ENCODE data around the gene MRPL43. TPM values are rescaled to one million over a fixed set of nuclear protein-coding genes. Genes with fewer than 3 reads are reported as not detected.

The MRPL43 gene
- total and polyA plus RNA-seq, 3 experiments from 2014 or later = 62.5 to 129 (median 62.8) TPM

DNA sequence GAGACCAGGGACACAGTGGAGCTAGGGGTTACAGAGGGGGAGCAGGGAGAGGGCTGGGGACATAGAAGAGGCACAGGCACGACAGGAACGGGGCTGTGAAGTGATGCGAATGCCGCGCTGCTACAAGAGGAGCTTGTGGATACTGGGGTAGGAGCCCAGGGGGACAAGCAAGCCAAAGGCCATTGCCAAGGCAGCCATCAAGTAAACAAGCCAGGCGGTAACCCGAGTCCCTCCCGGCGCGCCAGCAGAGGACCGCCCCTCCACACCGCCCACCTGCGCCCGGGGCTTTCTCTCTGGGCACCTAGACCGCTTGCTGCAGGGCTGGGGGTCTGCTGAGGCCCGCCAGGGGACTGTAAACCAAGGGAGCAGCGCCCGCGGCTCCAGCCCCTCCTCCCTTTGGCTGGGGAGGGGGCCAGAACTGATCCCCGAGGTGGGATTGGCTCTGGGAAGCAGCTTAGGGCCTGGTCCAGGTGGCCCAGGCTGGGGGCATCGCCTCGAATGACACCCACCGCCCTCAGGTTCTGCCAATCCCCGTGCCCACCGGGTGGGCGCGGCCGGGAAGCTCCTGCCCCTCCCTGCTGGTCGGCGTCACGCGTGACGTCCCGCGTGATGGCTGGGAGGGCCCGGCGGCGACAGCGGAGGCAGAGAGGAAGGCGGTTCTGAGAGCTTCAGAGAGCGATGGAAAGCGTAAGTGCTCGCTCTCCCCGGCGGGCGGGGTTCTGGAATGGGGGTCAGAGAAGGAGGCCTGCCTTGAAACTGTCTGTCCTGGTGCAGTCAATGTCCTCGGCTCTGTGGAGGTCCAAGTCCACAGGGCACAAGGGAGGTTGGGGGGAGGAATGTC lies 44.7 kb upstream of the MRPL43 start:
- CTCF ChIA-PET = interaction anchor here (0.8 to 6.4 kb wide), 12 partner anchors 10 to 64 kb away, joined by 3 to 54 read pairs (median 5); partner anchors contain the start of gene KAZALD1
- Mint-ChIP-seq H3K9me3 (no peaks in the 10 kb centered on the region), H3K27me3 (peaks cover 3 to 4% of the 10 kb centered on the region in 2 donors), H3K4me1 (peaks cover 18 to 25% (median 22%) of the 10 kb centered on the region in 3 donors), H3K36me3 (peaks cover 0 to 42% (median 5%) of the 10 kb centered on the region in 3 donors), H3K4me3 (peak overlapping the region; percentile 92 to 98 (median 93)), H3K27ac (peak overlapping the region; percentile 94 to 100 (median 98))
- POLR2A ChIA-PET = interaction anchor here (0.6 to 1.9 kb wide), 5 partner anchors 9 to 34 kb away, joined by 3 to 5 read pairs (median 3); no protein-coding TSS in a partner anchor
- peaks cover 5% of the 10 kb centered on the region for H3K36me3 ChIP-seq (ENCODE audit: insufficient read depth, low read length)
- H3K27ac ChIP-seq (ENCODE audit: low read depth, low read length) = peak overlapping the region; percentile 94
- H3K27me3 ChIP-seq (ENCODE audit: insufficient read depth, low read length, poor library complexity, severe bottlenecking) = no peaks in the 10 kb centered on the region
- no peaks in the 10 kb centered on the region for H3K9me3 ChIP-seq (ENCODE audit: low read length)
- DNase-seq = peak; percentile 77 to 89 (median 79)
- peaks cover 15% of the 10 kb centered on the region for H3K4me1 ChIP-seq (ENCODE audit: insufficient read depth, low read length)
- H3K4me3 ChIP-seq (ENCODE audit: low read length) = peak overlapping the region; percentile 85

DNA sequence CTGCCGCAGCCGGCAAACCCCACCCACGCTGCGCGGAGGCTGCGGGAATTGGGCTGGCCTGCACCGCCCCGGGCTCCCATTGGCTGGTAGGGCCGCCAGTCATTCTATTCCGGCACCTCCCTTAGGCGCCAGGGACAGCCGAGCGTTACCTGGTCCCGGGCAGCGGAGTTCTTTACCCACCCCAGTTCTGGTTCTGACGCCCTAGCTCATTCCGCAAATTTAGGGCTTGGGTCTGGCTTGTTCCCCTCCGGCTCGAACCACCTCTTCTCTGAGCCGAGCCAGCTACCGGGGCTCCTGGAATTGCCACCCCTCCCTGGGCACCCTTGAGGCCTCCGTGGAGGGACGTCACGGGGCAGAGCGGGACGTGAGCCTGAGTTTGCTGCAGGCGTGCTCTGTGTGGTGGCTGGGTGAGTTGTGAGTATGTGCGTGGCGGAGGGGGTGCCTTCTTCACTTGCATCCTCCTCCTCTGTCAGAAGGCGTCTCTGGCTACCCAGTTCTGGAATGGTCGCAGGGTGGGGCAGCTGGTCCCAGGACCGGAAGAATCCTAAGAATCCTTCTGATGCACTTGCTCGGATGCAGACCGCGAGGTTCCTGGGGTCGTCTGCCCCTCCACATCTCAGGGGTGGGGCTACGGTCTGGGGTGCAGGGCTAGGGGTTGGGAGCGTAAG lies 44.0 kb upstream of the MRPL43 start, which contains the start of the genes PDZD7 and SFXN3:
TSS of gene PDZD7 (minus strand) at position 2 of the 668 bp plus-strand sequence. CDS start 910 bp downstream, outside the sequence.
TSS of gene SFXN3 (plus strand) at position 107 of the 668 bp plus-strand sequence. CDS start 3,461 bp downstream, outside the sequence.
- H3K27ac ChIP-seq (ENCODE audit: low read depth, low read length) = peak within 1 kb of the TSS; percentile 94
- peaks cover 18 to 25% (median 22%) of the 10 kb centered on the region in 3 donors for H3K4me1 Mint-ChIP-seq
- CTCF ChIA-PET = interaction anchor here (0.8 to 6.4 kb wide), 15 partner anchors 10 to 63 kb away, joined by 3 to 54 read pairs (median 4); partner anchors contain the start of gene KAZALD1

DNA sequence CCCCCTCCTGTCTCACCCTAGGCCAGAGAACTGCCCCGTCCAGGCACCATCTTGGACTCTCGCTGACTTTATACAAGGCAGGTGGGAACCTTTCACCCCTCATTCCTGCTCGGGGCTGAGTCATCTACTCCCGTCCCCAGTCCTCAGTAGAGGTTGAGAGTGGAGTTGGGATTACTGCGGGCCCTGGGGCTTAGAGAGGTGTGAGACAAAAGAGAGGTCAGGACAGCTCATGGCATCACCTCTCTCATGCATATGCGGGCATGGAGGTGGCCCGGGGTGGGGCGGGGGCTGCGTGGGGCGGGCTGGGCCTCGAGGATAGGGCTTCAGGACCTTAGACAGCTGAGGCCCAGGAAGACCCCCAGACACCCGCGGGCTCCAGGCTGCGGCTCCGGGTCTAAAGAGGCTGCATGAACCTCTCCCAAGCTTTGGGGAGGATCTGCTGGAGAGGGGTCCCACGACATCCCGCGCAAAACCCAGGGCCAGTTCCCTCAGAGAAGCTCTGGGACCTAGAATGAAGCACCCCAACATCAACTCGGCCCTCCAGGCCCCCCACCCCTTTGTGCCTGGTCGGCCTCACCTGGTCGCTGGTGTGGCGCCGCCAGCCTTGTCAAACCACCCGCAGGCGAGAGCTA lies 43.3 kb upstream of the MRPL43 start:
- Mint-ChIP-seq H3K9me3 (no peaks in the 10 kb centered on the region), H3K4me3 (peak overlapping the region; percentile 92 to 98 (median 93)), H3K27me3 (peaks cover 3 to 5% of the 10 kb centered on the region in 2 donors), H3K27ac (peak overlapping the region; percentile 94 to 100 (median 98)), H3K4me1 (peaks cover 18 to 25% (median 22%) of the 10 kb centered on the region in 3 donors), H3K36me3 (peaks cover 0 to 28% (median 0%) of the 10 kb centered on the region in 3 donors)
- POLR2A ChIA-PET = interaction anchor here (0.5 to 1.9 kb wide), 8 partner anchors 11 to 1605 kb away, joined by 3 to 9 read pairs (median 3); no protein-coding TSS in a partner anchor
- Histone ChIP-seq H3K27me3 (ENCODE audit: insufficient read depth, low read length, poor library complexity, severe bottlenecking) (no peaks in the 10 kb centered on the region), H3K9me3 (ENCODE audit: low read length) (no peaks in the 10 kb centered on the region), H3K4me3 (ENCODE audit: low read length) (peak overlapping the region; percentile 85), H3K4me1 (ENCODE audit: insufficient read depth, low read length) (peaks cover 15% of the 10 kb centered on the region), H3K27ac (ENCODE audit: low read depth, low read length) (peak overlapping the region; percentile 94), H3K36me3 (ENCODE audit: insufficient read depth, low read length) (no peaks in the 10 kb centered on the region)
- no peak for DNase-seq
- CTCF ChIA-PET = interaction anchor here (1.0 to 6.4 kb wide), 15 partner anchors 11 to 62 kb away, joined by 3 to 54 read pairs (median 4); partner anchors contain the start of gene KAZALD1

More for the DNA sequence above, 44.0 kb upstream of the MRPL43 start, which contains the start of the genes PDZD7 and SFXN3:
- H3K4me1 ChIP-seq (ENCODE audit: insufficient read depth, low read length) = peaks cover 15% of the 10 kb centered on the region
- POLR2A ChIA-PET = interaction anchor here (0.5 to 1.9 kb wide), 10 partner anchors 10 to 1604 kb away, joined by 3 to 9 read pairs (median 3); no protein-coding TSS in a partner anchor
- H3K27me3 Mint-ChIP-seq = peaks cover 3 to 5% of the 10 kb centered on the region in 2 donors
- H3K36me3 ChIP-seq (ENCODE audit: insufficient read depth, low read length) = no peaks in the 10 kb centered on the region
- H3K27ac Mint-ChIP-seq = peak within 1 kb of the TSS; percentile 94 to 100 (median 98)
- no peaks in the 10 kb centered on the region for H3K9me3 Mint-ChIP-seq
- peak; percentile 94 to 97 (median 95) for DNase-seq
- peak within 1 kb of the TSS; percentile 92 to 98 (median 93) for H3K4me3 Mint-ChIP-seq
- H3K36me3 Mint-ChIP-seq = peaks cover 0 to 35% (median 5%) of the 10 kb centered on the region in 3 donors
- no peaks in the 10 kb centered on the region for H3K27me3 ChIP-seq (ENCODE audit: insufficient read depth, low read length, poor library complexity, severe bottlenecking)
- H3K9me3 ChIP-seq (ENCODE audit: low read length) = no peaks in the 10 kb centered on the region
- H3K4me3 ChIP-seq (ENCODE audit: low read length) = peak within 1 kb of the TSS; percentile 85

DNA sequence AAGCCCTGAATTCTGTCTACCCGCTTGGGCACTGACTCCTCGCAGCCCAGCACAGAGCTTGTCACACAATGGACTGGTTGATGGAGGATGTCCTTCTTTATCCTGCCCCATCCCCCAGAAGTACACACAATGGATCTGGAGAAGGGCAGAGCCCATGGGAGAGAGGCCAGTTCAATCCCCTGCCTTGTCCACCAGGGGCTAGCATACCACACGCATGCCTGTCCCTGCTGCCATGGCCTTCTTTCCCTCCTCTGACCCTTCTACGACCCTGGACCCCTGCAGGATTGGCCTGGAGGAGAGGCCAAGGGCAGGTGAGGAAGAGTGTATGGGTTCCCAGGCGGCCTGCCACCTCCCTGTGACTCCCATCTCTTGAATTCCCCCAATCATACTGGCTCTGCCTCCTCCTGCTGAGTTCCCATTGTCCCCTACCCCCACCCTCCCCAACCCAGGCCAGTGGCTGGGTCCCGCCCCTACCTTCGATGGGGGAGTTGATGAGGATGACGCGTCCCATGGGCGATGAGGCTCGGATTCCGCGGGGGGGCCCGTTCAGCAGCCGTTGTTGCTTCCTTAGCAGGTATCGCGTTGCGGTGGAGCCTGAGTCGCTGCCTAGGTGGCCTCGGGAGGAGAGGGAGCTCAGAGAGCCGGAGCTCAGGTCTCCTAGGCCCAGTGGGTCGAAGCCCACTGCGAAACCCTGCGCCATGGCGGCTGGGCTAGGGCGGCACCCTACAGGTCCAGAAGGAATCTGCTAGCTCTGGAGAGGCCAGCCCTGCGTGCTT lies 42.4 kb upstream of the MRPL43 start:
- H3K4me1 ChIP-seq (ENCODE audit: insufficient read depth, low read length) = peaks cover 15% of the 10 kb centered on the region
- DNase-seq = no peak
- H3K4me3 ChIP-seq (ENCODE audit: low read length) = no peak overlapping the region
- no peaks in the 10 kb centered on the region for H3K27me3 ChIP-seq (ENCODE audit: insufficient read depth, low read length, poor library complexity, severe bottlenecking)
- H3K36me3 ChIP-seq (ENCODE audit: insufficient read depth, low read length) = no peaks in the 10 kb centered on the region
- Mint-ChIP-seq H3K36me3 (peaks cover 0 to 21% (median 0%) of the 10 kb centered on the region in 3 donors), H3K9me3 (no peaks in the 10 kb centered on the region), H3K4me1 (peaks cover 18 to 25% (median 22%) of the 10 kb centered on the region in 3 donors), H3K27ac (no peak overlapping the region), H3K4me3 (peak overlapping the region in 4 of 7 donors; percentile 35 to 52 (median 46)), H3K27me3 (peaks cover 3 to 5% of the 10 kb centered on the region in 2 donors)
- no peak overlapping the region for H3K27ac ChIP-seq (ENCODE audit: low read depth, low read length)
- no peaks in the 10 kb centered on the region for H3K9me3 ChIP-seq (ENCODE audit: low read length)
- ChIA-PET POLR2A (interaction anchor here (1.6 to 1.9 kb wide), 2 partner anchors 11 to 31 kb away, joined by 4 read pairs; no protein-coding TSS in a partner anchor), CTCF (interaction anchor here (0.7 to 6.4 kb wide), 13 partner anchors 11 to 118 kb away, joined by 3 to 54 read pairs (median 5); no protein-coding TSS in a partner anchor)

DNA sequence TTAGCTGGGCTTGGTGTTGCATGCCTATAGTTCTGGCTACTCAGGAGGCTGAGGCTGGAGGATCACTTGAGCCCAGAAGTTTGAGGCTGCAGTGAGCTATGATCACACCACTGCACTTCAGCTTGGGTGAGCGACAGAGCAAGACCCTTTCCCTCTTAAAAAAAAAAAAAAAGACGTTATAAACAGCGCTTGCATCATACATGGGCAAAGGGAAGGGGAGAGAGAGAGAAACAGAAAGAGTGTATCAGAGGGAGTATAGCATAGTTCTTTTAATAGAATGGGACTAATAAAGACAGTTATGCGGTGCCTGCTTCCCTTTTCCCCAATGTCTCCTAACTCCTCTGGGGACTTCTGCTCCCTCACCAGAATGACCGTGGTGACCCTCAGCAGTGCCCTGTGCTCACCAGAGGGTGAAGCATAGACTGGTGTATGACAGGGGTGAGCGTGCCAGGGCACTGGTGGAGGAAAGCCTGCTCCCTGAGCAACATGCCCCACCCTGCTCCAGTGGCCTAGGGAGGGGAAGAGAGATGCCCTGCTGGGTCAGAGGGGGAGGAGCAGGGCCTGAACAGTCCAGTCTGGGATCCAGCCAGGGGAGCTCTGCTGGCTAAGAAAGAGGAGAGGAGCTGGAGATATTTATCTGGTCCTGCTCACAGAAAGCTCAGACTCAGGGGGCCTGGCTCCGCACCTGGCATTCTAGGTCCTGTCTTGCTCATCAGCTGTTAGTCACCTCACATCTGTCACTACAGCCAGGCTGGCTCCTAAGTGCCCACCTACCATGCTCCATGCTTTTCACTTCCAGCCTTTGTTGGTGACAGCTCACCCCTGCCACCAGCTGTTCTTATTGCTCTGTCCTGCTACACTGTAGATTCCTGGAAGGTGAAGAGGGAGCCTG lies 41.4 kb upstream of the MRPL43 start:
- POLR2A ChIA-PET = no interaction called here
- H3K9me3 ChIP-seq (ENCODE audit: low read length) = no peaks in the 10 kb centered on the region

DNA sequence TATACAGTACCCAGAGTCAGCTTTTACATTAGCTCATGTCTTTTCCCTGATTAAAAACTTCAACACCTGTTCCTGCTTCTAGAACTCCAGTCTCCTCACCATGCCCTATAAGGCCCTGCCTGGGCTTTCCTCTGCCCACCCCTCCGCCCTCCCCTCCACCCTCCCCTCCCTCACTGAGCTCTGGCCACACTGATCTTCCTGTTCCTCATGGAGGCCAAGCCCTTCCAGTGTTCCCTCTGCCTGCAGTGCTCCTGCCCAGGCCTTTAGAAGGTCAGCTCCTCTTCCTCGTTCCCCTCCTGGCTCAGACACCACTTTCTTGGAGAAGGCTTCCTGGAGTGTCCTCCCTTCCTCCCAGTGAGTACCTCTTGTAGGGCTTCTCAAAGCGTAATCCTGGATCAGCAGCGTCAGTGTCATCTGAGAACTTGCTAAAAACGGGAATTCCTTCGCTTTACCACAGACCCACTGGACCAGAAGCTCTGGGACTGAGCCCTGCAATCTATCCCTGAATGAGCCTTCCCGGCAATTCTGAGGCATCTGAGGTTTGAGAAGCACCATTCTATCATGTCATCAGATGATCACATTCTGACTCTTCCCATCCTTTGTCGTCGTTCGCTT lies 39.9 kb upstream of the MRPL43 start:
- Histone ChIP-seq H3K9me3 (ENCODE audit: low read length) (no peaks in the 10 kb centered on the region), H3K4me3 (ENCODE audit: low read length) (no peak overlapping the region), H3K4me1 (ENCODE audit: insufficient read depth, low read length) (peaks cover 4% of the 10 kb centered on the region), H3K36me3 (ENCODE audit: insufficient read depth, low read length) (no peaks in the 10 kb centered on the region), H3K27me3 (ENCODE audit: insufficient read depth, low read length, poor library complexity, severe bottlenecking) (no peaks in the 10 kb centered on the region), H3K27ac (ENCODE audit: low read depth, low read length) (no peak overlapping the region)
- ChIA-PET CTCF (interaction anchor here (0.7 to 3.8 kb wide), 4 partner anchors 9 to 15 kb away, joined by 3 to 20 read pairs (median 4); no protein-coding TSS in a partner anchor), POLR2A (no interaction called here)
- Mint-ChIP-seq H3K4me1 (peaks cover 6 to 8% (median 7%) of the 10 kb centered on the region in 3 donors), H3K36me3 (peaks cover 0 to 7% (median 0%) of the 10 kb centered on the region in 3 donors), H3K27me3 (peaks cover 3 to 7% of the 10 kb centered on the region in 2 donors), H3K9me3 (no peaks in the 10 kb centered on the region), H3K27ac (no peak overlapping the region), H3K4me3 (peak overlapping the region in 1 of 7 donors; percentile 10)
- DNase-seq = no peak

More for the DNA sequence above, 41.4 kb upstream of the MRPL43 start:
- peak overlapping the region in 1 of 8 donors; percentile 38 for H3K27ac Mint-ChIP-seq
- H3K4me3 ChIP-seq (ENCODE audit: low read length) = no peak overlapping the region
- H3K9me3 Mint-ChIP-seq = no peaks in the 10 kb centered on the region
- no peak overlapping the region for H3K27ac ChIP-seq (ENCODE audit: low read depth, low read length)
- H3K36me3 ChIP-seq (ENCODE audit: insufficient read depth, low read length) = no peaks in the 10 kb centered on the region
- DNase-seq = no peak
- H3K36me3 Mint-ChIP-seq = peaks cover 0 to 16% (median 0%) of the 10 kb centered on the region in 3 donors
- H3K27me3 ChIP-seq (ENCODE audit: insufficient read depth, low read length, poor library complexity, severe bottlenecking) = no peaks in the 10 kb centered on the region
- peaks cover 3 to 5% of the 10 kb centered on the region in 2 donors for H3K27me3 Mint-ChIP-seq
- H3K4me1 ChIP-seq (ENCODE audit: insufficient read depth, low read length) = peaks cover 15% of the 10 kb centered on the region
- CTCF ChIA-PET = interaction anchor here (0.7 to 6.4 kb wide), 8 partner anchors 10 to 39 kb away, joined by 3 to 54 read pairs (median 4); no protein-coding TSS in a partner anchor
- H3K4me3 Mint-ChIP-seq = peak overlapping the region in 2 of 7 donors; percentile 48 to 51
- peaks cover 18 to 22% (median 20%) of the 10 kb centered on the region in 3 donors for H3K4me1 Mint-ChIP-seq

Measured in CD8-positive, alpha-beta memory T cell (primary cell).